Activated CD8-positive, alpha-beta memory T cell treated with anti-CD3 and anti-CD28 coated beads for 4 hours (primary cell): Measurements from ENCODE around the gene LATS2.

Experiments used
- DNase-seq, 2 donors: peaks; one replicate each; pipeline ENCODE4 v3.0.0-alpha.2; 2020; ENCODE audit warnings: low read depth in 2 of 2

LATS2 gene

DNA sequence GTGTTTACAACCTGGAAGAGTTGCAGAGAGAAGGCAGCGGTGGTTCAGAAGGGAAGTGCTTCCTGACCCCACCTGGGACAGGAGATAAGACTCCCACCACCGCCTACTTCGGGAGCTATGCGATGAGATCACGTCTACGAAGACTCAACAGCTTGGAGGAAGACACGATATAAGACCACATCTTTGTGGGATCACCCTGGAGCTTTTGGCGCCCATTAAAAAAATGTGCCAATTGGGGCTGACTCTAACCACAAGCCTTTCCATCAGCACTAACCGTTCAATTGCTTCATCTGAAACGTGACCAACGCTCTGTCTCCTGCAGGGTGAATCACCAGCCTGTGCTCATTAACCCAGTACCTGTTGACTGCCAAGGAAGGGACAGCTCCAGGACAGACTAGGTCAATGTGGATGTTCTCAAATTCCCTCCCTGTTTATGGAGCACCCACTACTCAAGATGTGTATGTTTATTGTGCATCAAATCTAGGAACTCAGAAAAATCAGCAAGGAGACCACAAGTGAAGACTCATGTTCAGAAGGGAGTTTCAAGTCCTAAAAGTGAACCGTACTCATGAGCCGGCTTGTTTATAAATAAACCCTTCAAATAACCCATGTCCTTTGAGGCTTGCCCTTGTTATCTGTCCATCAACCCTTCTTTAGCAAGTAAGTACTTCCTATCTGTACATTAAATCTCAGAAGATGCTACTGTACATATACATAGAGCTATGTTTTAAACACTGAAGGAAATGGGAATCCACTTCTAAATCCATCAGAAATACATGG, 67.5 kb downstream of the LATS2 start:
- no peak for DNase-seq

DNA sequence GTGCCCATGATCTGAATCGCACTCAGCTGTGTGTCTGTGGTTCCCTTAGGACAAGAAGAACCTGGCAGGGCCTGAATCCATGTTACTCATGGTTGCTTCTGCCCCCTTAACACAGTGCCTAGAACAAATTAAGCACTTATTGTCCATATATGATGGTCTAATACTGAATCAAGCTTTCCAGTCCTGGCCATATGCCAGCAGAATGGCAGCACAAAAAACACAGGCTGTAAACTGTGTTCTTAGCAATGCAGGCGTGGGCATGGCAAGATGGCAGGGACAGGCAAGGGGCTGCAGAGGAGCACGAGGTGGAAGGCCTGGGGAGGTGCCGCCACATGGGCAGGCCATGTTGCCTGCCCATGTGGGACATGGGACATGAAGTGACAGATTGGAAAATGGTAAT, 68.2 kb downstream of the LATS2 start:
- no peak for DNase-seq

DNA sequence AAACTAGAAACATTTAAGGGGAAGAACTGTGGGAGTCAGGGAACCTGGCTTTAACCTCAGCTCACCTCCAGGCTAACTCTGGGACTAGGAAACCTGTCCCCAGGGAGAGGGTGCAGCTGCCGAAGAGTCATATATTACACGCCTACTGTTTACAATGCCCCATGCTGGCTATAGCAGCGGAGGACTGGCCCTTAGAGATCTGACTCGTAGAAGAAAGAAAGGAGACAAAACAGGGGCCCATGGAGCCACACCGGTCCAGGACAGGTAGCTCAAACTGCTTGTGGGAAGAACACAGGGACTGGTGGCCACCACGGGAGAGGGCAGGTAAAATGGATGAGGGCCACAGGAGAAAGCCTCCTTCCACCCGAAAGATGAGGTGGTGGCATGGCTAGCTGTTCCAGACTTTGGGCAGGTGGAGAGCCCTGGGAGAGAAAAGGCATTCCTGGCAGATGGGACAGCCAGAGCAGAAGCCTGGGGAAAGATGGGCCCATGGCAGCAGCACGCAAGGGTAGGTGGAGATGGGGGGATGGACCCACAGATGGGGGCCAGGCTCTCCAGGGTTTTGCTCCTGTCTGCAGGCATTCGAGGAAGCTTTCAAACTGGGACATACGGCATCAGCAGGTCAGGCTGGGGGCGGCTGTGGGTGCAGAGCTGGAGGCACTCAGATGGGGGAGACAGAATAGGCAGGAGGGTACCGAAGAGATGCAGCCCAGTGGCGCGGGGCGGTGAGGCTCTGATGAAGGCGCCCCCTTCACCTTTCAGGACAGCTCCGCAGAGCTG, 69.5 kb downstream of the LATS2 start:
- no peak for DNase-seq

DNA sequence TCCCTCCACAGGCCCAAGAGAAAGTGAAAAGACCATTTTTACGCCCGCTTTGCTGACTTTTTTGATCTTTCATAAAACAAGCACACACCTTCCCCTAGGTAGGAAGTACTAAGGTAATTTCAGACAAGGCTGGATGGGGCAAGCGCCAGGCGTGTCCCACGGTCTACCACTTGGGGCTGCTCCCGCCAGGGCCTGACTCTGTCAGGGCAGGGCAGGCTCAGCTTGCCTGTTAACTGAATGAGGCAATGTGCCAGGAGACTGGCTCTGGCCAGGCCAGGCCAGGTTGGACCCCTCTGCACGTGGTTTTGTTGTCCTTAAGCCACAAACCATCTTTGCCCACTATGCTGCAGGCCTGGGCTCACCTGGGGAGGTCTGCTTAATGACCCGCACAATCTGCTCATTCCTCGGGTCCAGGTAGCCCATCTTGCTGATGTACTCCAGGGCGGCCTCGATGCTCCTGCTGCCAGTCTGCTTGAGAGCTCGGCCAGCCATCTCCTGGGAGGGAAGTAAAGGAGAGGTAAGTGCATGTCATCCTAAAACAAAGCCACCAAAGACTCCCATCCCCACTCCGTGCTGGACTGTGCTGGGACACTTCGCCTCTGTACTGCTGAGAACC, 70.4 kb downstream of the LATS2 start:
- DNase-seq = no peak

DNA sequence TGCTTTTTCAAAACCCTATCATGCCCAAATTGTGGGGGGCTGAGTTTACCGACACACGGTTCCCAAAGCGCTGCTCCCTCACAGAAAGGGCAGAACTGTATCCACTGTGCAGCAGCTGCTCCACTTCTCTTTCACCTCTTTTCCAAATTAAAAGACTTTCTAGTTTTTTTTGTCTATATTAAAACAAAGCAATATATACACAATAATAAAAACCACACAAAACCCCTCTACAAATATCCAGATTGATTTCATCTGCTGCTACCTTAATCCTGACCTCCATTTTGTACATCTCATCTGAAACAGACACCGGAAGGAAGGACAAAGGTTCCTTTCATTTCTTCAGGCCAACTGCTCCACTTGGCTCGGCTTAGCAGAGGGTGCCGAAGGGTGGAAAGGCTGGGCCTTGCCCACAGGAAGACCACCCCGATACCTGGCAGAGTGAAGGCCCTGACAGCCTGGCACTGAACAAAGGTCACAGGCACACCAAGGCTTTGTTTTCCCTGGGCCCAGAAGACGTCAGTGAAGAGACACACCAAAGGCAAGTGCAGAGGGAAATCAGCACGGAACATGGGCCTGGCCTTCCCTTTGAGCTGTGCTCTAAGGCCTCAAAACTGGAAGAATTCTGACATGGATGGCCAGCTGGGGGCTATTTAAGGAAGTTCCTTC, 71.6 kb downstream of the LATS2 start:
- no peak for DNase-seq

DNA sequence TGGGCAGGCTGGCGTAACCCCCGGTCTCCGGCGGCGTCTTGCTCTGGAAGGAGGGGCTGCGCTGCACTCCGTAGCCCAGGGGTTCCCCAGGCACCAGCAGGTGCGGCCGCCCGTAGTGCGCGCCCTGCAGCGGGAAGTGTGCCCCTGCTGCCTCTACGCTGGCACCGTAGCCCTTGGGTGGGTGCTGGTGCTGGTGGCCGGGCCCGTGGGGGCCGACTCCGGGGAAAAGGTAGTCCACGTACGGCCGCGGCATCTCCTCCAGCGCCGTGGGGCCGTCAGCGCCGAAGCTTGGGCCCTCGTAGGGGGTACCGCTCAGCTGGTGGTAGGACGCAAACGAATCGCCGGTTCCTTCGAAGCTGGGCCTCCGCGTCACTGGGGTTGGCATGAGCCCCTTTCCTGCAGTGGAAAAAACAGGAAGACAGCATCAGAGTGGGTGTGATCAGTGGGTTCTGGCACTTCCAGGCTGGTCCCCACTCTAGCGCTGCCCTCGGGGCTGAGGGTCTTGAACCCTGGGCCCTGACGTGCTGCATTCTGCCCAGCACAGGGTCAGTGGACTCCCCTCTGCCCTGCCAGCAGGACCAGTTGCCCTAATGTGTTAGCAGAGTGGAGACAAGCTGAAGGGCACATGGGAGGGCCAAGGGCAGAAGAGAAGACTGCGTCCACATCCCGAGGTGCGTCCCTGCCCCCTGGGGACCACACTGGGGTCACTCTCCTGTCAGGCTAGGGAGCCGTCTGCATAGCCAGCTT, 72.3 kb downstream of the LATS2 start:
- no peak for DNase-seq

DNA sequence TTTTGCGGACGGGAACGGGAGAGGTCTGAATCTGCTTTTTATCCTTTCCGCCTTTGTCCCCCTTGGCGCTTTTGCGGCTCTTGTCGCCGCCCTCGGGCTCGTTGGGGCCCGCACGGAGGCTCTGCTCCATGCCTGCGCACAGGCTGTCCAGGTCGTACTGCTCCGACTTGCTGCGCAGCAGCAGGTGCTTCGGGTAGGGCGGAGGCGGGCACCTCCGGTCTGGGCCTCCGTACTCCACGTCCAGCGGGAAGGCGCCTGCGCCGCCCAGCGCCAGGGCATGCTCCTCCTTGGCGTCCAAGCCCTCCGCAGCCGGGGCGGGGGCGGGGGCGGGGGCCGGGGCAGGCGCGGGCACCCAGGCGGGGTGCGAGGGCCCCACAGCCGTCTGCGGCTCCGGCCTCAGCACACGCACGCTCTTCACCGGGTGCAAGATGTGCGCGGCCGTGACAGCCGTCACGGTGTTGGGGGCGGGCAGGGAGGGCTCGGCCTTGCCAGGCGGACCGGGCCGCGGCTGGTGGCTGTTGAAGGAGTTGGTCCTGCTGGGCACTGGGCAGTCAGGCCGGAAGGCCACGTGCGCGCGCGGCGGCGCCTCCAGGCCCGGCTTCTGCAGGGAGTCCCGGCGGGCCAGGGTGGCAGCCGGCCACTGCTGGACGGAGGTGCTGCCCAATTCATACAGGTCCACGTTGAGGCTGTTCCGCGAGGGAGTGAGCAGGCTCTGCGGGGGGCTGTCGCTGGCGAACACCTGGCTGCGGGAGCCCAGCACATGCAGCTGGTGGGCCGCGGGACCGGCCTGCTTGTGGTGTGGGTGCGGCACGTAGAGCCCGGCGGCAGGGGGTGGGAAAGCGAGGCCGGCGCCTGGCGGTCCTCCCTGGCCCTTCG, 73.1 kb downstream of the LATS2 start:
- DNase-seq = no peak

DNA sequence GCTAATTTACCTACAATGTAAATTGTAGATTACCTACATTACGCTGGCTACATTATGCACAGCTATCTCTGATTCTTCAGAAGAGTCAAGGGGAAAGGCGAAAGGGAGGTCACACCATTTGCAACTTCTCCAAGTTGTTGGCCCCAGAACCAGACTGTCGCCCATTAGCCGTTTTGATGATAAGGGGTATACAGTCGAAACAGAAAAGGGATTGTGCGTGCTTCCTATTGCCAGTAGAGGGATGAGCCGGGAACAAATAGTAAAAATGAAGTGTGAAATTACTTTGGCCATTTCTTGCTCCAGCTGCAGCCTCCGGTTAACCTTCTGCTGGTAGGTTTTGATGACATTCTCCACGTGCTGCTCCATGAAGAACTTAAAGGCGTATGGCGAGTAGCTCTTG, 73.8 kb downstream of the LATS2 start:
- no peak for DNase-seq

DNA sequence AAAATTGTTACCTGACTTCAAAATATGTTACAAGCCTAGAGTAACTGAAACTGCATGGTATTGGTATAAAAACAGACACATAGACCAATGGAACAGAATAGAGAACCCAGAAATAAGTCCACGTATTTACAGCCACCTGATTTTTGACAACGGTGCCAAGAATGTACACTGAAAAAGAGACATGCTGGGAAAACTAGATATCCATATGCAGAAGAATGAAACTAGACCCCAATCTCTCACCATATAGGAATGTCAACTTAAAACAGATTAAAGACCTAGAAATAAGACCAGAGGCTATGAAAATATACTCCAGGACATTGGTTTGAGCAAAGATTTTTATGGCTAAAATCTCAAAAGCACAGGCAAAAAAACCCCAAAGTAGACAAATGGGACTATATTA, 76.5 kb downstream of the LATS2 start:
- no peak for DNase-seq

DNA sequence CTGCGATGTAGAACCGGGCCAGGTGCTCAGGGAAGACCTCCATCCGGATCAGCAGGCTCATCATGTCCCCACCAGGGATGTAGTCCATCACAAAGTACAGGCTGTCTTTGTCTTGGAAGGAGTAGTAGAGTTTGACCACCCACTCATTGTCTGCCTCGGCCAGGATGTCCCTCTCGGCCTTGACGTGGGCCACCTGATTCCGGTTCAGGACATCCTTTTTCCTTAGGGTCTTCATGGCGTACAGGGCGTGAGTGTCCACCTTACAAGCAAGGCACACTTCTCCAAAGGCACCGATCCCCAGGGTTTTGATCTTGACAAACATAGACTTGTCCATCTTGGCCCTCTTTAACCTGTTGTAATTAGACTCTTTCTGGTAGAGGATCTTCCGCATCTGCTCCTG, 78.0 kb downstream of the LATS2 start:
- DNase-seq = no peak

DNA sequence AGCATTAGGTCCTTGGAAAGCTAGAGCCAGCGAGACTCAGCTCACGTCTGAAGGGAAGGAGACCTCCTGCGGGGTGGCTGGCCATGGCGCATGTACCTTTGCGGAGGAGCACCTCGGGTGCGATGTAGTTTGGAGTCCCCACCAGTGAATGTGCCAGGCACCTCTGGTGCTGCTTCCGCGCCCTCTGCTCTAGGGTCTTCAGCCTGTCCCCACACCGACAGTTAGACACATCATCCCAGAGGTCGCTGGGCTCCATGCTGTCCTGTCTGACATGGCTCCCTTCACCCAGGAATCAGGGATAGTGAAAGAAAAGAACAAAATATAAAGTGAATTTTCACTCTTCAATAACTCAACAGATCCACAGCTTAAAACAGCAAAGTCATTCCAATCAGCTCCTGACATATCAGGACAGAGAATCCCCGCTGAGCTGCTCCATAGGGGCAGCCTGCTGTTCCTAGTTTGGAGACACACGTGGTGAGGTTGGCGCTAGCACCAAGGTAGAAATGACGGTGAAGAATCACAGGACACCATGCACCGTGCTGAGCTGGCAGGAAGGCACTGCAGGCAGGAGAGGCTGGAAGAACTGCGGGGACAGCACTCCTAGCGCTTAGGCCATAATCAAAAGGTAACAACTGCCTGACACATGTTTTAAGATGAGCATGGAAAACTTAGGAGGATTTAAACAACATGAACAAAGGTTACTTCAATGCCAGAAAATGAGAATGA, 79.9 kb downstream of the LATS2 start:
- no peak for DNase-seq

DNA sequence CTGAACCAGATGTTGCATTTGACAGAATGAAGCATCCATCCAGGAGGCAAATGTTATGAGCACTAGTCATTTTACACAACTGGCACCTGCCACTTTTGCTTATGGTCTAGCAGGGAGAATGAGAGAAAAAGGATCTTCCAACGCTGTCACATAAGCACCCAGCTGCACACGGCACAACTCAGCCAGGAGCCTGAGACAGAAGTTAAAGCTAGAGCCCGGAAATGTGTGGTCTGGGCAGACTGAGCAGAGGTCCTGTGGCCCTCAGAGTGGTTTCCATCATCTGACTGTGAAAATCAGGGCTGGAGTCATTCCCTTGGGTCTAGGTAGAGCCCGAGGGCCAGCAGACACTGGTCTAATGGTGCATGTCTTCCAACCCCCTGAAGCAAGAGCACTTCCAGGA, 80.5 kb downstream of the LATS2 start:
- DNase-seq = no peak

DNA sequence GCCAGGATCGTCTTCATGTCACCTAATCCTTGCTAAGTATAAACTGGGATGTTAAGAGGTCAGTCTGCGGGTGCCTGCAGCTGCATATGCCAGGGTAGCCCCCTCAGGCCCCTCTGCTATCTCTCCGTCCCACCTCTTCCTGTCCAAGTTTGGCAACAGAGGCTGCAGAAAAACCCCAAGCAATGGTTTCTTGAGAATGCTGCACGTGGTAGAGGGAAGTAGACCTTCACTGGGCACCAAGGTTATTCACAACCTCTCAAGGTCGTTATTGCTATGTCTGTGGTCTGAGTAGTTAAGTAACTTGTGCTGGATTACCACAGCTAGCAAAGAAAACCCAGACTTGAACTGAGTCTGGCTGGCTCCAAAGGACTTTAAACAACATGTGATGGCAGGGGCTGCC, 81.0 kb downstream of the LATS2 start:
- no peak for DNase-seq

DNA sequence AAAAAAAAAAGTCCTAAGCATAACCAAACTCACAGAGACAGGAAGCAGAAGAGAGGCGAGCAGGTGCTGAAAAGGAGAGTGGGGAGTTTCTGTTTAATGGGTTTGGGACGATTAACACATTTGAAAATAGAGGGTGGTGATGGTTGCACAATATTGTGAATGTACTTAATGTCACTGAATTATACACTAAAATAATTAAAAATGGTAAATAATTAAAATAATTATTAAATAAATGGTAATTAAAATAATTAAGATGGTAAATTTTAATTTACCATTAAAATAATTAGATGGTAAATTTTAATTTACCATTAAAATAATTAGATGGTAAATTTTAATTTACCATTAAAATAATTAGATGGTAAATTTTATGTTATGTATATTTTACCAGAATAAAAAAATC, 84.0 kb downstream of the LATS2 start:
- no peak for DNase-seq

DNA sequence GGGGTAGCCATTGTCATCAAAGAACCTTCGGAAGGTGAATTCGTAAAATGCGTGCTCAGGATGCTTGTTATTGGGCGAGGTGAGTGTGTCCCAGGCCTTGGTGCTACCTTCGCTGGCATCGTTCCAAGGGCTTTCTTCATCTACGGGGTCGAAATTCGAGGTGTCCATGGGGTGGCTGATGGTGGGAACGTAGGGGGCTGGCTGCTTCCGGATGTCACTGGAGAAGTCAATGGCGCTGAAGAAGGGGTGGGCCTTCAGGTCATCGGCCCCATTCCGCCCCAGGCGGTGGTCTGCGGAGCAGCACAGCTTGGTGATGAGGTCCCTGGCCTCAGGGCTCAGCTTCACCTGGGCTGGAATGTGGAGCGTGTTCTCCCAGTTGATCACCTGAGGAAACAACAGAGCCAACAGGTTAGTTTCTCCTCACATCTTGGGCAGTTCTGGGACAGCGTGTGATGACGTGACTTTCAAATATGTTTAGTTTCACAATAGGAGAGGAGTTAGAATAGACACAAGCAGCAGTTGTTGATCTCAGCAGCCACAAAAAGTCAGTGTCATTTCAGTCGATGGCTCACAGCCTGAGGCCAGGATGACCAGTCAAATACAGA, 86.3 kb downstream of the LATS2 start:
- DNase-seq = no peak

DNA sequence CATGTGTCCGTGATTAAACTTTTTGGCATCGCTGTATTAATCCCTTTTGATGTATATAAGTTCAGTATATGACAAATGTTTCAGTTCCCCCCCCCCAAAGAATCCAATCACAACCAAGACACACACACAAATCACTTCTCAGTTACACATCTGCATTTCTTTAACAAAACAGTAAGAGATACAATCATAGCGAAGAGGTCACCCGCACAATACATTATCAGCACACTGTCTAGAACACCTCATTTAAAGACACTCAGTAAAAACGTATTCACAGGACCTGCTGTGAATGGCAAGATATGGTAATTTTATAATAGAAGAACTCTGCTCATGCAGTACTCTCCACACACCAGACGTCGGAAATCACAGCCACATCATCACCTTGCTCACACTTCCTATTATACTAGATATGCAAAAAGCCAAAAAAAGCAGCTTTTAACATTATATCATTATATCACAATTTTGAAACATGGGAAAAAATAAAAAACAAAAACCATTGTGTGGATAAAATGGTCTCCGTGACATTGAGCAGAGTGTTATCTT, 87.4 kb downstream of the LATS2 start:
- no peak for DNase-seq

DNA sequence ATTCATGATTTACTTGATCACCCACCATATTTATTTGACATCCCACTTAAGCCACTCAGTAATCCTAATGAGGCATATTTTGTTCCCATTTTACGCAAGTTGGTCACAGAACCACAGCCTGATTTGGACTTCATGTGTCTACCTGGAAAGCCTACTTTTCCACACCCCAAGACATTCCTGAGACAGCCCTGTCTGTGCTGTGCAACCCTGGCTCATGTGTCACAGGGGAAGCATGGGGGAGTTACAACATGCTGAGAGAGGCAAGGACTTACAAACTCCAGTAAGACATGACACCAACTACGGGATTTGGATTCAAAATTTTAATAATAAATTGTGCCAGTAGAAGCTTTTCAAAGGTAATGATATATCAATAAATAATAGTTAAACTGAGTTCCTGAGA, 88.7 kb downstream of the LATS2 start:
- DNase-seq = no peak

DNA sequence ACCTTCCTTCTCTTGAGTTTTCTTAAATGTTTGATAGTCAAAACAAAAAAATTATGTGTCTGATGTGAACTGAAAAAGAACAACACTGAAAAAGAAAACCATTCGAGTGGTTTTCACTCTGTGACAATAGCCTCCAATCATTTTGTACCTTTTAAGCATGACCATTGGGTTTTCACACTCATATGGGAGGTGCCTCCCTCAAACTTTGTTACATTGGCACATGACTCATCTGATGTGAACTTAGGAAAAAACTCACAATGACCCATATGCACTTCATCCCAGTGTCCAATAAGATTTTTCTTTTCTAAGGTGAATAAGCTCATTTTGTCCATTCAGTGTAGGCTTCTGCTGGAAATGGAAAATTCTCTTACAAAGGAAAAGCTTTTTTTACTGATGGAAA, 92.2 kb downstream of the LATS2 start:
- DNase-seq = no peak

DNA sequence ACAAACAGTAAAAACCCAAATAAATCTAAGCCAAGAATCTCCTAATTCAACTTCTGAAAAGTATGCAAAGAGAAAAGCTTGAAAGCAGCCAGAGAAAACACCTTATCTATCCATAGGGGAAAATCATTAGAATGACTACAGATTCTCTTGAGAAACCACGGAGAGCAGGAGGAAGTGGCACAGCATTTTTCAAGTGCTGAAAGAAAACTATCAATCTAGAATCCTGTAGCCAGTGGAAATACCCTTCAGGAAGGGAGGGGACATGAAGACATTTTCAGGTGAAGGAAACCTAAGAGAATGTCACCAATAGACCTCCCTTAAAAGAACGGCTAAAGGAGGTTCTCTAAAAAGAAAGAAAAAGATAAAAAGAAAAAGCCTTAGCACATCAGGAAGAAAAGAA, 92.6 kb downstream of the LATS2 start:
- DNase-seq = no peak
